ENCODE measurements around the gene TBX21.
"Not testable (repeated sequence)": the region's sequence is repeated elsewhere in the genome, so short reads cannot be mapped to it uniquely, and the experiment has no call there.

Gene TBX21

DNA sequence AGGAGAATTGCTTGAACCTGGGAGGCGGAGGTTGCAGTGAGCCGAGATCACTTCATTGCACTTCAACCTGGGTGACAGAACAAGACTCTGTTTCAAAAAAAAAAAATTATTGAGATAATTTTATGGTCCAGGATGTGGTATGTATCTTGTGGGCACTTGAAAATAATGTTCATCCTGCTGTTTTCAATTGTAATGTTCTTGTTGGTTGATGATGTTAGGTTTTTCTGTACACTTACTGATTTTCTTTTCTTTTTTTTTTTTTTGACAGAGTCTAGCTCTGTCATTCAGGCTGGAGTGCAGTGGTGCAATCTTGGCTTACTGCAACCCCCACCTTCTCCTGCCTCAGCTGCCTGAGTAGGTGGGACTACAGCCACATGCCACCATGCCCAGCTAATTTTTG lies 29.7 kb downstream of the TBX21 start:
- no peak for DNase-seq

DNA sequence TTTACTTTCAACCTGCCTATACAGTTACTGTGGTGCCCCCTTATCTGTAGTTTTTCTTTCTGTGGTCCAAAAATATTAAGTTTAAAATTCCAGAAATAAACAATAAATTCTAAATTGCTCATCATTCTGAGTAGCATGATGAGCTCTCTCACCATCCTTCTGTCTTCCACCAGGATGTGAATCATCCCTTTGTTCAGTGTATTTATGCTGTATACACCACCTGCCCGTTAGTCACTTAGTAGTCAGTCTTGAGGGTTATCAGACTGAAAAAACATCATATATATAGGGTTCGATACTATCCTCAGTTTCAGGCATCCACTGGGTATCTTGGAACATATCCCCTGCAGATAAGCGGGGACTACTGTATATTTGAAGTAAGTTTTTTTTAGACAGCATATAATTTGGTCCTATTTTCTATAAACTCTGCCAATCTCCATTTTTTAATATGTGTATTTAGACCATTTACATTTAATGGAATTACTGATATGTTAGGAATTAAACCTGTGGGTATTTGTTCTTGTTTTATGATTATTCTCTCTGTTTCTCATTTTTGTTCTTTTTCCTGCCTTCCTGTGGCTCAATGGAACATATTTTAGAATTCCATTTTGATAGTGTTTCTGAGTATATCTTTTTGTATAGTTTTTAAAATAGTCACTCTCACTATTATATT lies 31.0 kb downstream of the TBX21 start:
- DNase-seq: no peak

DNA sequence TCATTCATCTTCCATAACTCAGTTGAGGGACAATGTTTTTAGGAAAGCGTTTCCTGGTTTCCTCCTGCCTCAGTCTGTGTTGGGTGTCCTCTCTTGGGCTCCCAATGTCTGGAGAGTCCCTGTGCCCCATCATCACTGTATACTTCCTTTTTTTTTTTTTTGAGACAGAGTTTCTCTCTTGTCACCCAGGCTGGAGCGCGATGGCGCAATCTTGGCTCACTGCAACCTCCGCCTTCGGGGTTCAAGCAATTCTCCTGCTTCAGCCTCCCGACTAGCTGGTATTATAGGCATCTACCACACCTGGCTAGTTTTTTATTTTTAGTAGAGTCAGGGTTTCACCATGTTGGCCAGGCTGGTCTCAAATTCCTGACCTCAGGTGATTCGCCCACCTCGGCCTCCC lies 40.6 kb downstream of the TBX21 start:
- not testable (repeated sequence) for DNase-seq

- no peak for DNase-seq
These were observed 41.3 kb downstream of the TBX21 start for GRCh38 chr17:47774331-47774730.

- DNase-seq: no peak
These were observed 42.0 kb downstream of the TBX21 start for GRCh38 chr17:47774987-47775580.

GRCh38 chr17:47776330-47777197 lies 43.5 kb downstream of the TBX21 start:
- DNase-seq: peak in 1 of 51 donors; percentile 1

DNA sequence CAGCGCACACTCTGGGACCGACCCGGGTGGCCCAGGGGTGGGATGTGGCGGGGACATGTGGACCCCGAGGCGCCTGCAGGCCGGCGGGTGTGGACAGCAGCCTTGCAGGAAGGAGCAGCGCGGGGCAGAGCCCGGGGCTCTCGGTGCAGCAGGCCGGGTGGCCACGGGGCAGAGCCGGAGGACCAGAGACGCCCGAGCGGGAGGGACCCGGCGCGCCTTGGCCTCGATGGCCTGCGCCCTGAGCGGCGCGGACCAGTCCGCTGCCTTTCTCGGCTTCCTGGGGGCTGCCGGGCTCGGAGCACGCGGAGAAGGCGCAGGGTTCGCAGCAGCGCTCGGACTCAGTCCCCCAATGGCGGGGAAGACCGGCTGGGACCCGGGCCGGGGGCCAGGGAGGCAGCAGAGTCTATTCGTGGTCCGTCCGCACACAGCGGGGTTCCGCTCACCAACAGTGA lies 45.2 kb downstream of the TBX21 start:
- DNase-seq: no peak

DNA sequence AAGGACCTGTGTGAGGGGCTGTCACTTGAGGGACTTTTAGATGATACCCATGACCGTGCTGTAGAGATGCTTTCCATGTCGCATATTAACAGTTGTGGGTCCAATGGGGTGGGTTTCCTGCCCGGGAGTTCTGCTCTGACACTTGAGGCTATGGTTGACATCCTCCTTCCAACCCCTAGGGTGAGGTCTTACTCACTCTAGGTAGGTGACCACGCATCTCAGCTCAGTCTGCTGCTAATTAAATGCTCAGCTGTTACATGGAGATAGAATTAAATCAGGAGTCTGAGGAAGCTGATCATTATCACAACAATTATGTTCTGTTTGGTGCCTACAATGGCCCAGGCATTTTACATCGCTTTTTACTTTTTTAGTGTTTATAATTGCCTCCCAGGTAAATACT lies 48.4 kb downstream of the TBX21 start:
- no peak for DNase-seq

DNA sequence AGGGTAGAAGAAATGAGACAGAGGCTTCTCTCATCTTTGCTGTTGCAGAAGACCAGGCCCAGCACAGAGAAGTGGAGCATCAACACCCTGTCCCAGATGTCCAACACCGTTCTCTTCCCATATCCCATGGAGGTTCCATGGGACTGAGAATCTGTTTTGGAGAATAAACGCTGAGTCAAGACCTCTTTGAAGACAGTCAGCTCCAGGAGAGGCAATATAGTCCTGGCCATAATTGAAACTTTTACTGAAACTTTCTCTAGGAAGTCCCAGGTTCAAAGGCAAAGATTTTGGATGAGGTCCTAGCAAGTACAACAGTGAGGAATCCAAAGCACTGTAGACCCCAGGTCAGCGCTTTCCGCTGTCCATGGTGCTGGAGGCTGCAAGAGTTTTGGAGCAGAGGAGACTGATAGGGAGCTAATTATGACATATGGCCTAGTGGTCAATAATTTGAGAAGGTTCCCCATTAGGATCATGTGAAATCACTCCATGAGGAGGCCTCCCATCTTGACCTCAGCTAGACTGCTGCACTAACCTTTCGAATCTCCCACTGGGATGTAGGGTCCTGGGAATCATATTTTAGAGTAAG lies 52.6 kb downstream of the TBX21 start:
- DNase-seq: no peak

DNA sequence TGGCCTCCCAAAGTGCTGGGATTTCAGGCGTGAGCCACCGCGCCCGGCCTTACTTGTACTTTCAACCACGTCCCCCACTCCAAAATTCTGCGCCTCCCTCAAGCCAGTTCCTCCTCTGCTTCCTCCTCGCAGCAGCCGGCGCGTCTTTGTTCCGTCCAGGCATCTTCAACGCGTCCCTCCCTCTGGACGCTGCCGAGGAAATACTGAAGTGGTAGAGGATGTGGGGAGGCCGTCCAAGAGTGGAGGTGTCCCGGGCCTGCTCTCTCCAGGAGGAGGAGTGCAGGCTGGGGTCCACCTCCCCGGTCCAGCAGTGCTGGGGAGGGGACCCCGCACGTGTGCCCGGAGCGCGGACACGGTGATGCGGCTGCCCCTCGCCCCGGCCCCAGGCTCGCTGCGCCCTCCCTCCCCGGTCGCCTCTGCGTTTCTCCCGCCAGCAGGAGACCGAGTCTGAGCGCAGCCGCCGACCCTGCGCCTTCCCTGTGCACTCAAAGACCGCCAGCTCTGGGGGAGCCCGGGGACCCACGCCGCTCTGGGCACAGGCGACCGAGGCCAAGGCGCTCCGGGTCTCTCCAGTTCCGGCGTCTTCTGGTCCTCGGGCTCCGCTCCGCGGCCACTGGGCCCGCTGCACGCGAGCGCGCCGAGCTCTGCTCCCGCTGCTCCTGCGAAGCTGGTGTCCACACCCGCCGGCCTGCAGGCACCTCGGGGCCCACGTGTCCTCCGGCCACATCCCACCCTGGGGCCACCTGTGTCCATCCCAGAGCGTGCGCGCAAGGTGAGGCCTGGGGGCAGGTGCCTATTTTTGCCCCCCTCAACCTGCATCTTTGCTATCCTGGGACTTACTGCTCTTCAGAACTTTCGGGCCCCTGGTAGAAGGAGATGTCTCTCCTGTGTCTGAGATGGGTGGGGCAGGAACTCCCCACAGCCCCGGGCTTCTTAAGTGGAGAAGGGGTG lies 56.9 kb downstream of the TBX21 start:
- DNase-seq: peak in 32 of 51 donors; percentile 1 to 66 (median 22)

DNA sequence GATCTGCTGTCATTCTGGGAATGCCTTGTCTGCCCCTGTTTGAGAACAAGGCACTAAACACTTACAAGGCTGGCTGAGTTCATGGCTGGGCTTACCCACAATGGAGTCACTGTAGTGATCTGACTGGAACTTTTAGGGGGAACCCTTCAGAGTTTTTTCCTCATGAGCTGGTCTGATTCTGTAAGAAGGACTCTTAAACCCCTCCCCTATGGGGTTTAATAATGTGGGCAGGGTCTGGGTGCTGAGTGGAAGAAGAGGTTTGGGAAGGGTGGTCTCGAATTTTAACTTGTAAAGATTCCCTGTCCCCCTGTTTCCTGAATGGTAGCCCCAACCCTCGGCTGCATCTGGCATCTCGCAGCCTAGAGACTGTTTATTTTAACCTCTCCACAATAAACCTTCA lies 58.0 kb downstream of the TBX21 start:
- DNase-seq: no peak

GRCh38 chr17:47792457-47792856 lies 59.4 kb downstream of the TBX21 start:
- DNase-seq: no peak

DNA sequence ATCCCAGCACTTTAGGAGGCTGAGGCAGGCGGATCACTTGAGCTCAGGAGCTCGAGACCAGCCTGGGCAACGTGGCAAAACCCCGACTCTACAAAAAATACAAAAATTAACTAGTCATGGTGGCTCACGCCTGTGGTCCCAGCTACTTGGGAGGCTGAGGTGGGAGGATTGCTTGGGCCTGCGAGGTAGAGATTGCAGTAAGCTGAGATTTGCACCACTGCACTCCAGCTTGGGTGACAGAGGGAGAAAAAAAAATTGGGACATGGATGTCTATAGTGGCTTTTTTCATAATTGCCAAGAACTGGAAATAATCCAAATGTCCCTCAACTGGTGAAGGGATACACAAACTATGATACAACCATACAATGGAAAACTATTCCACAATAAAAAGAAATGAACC lies 59.9 kb downstream of the TBX21 start:
- no peak for DNase-seq

All from hypothalamus (tissue), 51 donors.